ENCODE measurements around the gene RDH8.

Gene RDH8

DNA sequence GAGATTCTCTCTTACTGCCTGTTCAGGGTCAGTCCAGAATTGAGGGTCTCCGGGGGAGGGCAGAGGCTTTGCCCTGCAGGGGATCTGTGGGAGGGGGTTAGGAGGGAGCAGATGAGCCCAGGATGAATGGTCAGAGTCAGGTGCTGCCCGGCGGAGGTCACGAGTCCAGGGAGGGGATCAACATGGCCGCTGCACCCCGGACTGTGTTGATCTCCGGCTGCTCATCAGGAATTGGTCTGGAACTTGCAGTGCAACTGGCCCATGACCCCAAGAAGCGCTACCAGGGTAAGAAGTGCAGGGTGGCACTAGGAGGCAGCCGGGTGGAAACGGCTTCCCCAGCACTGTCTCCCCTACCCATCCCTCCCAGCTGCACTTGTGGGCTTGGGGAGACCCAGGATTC lies at the start of gene RDH8:
Gene RDH8 (plus strand): TSS at position 168 of the 400 bp plus-strand sequence. CDS start 15 bp downstream, at position 183.
- no peak for DNase-seq

GRCh38 chr19:9966024-9966423 lies 47.3 kb upstream of the RDH8 start:
- DNase-seq: no peak

- no peak for DNase-seq
Observed at GRCh38 chr19:9966448-9966847, 46.8 kb upstream of the RDH8 start.

DNA sequence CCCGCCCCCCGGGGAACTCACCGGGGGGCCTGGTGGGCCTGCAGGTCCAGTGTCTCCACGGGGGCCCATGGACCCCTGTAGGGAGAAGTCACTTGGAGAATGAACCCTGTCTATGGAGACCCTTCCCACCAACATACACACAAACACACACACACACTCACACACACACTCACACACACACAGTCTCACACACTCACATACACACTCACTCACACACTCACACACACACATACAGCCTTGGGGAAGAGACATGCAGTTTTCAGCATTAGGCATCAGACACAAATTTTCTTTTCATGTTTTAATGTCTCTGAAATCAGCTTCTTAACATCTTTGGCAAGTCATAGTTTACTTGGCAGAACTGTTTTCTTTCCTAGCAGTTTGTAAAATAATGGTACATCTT lies 46.0 kb upstream of the RDH8 start:
- no peak for DNase-seq

GRCh38 chr19:9968820-9969687 lies 44.2 kb upstream of the RDH8 start:
- DNase-seq: no peak

- DNase-seq: no peak
Observed at GRCh38 chr19:9969688-9969975, 43.7 kb upstream of the RDH8 start.

- DNase-seq: no peak
Observed at GRCh38 chr19:9970481-9970880, 42.8 kb upstream of the RDH8 start.

DNA sequence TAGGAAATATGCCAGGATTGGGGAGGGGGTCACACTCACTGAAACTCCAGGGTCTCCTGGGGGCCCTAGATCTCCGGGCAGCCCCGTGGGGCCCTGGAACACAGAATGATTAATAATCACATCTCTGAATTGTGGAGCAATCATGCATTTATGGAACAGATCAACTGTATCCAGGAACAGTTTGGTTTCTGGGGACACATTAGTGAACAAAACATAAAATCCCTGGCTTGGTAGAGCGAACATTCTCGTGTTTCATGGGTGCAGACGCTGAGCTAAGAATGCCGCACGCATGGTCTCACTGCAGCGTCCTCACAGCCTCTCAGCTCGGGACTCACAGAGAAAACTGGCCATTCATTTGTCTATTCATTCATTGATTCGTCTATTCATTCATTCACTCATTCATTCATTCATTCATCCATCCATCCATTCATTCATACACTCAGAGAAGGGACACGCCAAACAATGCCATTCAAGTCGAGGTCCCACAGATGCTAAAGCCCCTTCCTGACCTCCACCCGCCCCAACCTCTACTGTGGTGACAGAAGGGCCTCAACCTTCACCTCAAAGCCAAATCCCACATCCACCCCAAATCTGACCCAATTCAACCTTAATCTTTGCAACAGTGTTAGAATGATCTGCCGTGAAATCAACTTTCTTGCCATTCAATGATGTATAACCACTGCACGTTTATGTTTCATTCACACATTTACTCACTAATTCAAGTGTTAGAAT lies 42.0 kb upstream of the RDH8 start:
- no peak for DNase-seq

DNA sequence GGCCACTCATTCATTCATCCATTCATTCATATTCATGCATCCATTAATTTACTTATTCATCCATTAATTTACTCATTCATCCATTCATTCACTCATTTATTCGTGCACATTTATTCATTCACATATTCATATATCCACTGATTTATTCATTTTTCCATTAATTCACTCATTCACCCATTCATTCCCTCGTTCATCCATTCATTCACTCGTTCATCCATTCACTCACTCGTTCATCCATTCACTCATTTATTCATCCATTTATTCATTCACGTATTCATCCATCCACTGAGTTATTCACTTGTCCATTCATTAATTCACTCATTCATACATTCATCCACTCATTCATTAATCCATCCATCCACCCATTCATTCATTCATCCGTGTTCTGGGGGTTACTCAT lies 41.2 kb upstream of the RDH8 start:
- DNase-seq: no peak

- no peak for DNase-seq
Observed at GRCh38 chr19:9981406-9982260, 31.6 kb upstream of the RDH8 start.

GRCh38 chr19:9986787-9987281 lies 26.4 kb upstream of the RDH8 start:
- DNase-seq: no peak

DNA sequence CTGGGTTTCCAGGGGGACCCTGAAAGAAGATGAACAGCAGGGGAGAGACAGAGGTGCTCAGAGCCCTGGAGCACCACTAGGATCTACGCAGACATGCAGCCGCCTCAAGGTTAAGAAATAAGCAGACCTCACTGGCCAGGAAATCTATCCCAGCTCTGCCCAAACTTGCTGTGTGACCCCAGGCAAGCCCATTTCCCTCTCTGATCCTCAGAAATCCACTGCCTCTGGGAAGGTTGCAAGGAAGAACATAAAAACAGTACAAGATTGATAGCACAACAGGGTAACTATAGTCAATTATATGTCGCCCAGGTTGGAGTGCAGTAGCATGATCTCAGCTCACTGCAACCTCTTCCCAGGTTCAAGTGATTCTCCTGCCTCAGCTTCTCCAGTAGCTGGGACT lies 23.8 kb upstream of the RDH8 start:
- DNase-seq: no peak

DNA sequence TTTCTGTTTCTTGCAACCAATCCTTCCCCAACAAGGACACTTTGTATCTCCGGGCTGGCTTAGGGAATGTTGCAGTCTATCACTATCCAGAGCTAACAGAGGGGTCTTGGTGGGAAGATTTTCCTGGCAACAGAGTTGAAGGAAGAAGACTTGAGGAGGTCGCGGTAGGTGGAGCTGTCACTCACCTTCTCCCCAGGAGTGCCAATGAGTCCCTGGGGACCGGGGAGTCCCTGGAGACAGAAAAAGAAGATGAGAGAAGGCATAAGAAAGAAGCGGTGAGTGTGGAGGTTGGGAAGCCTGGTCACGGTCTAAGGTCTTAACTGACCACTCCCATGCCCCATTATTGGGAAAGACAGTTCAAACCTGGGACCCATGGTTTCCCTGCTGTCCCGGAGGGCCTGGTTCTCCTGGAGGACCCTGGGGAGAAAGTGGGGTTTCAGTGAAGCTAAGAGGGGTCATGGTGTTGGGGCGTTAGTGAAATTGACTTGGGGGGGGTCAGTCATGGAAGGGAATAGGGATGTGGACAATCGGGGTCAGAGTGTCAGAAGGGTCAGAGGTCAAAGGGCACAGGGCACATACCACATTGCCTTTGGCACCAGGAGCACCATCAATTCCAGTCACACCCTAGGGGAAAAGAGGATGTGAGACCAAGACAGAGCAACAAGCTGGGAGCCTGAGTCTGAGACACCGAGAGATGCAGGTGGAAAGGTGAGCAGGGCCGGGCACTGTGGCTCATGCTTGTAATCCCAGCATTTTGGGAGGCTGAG lies 21.7 kb upstream of the RDH8 start:
- DNase-seq: no peak

GRCh38 chr19:9995084-9995483 lies 18.2 kb upstream of the RDH8 start:
- DNase-seq: no peak

DNA sequence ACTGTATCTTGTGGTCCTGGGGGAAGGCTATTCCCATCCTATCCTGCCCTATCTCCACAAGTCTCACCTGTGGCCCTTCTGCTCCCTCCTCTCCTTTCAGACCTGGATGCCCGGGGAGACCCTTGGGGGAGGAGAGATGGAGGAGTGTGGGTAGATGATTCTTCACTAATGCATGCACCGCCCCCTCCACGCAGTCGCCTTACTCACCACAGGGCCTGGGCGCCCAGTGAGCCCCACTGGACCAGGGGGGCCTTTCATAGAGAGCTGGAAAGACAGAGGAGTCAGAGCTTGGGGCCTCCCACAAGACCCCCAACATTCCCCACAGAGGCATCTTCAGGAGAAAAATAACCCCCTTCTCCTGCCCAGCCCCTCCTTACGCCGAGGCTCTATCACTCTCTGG lies 17.3 kb upstream of the RDH8 start:
- no peak for DNase-seq

DNA sequence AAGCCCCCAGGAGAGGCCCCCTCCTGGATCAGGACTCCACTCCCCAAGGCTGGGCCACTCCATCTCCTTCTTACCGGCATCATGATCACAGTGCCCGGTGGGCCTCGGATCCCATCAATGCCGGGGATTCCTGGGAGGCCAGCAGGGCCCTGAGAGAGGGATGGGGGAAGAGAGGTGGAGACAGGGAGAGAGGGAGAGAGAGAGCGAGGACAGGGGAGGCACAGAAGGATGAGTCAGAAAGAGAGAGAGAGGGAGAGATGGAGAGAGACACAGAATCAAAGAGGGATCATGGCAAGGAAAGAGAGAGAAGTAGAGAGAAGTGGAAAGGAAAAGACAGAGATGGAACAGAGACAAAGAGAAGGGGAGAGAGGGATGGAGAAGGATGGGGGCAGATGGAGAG lies 16.7 kb upstream of the RDH8 start:
- DNase-seq: no peak

GRCh38 chr19:10000171-10000826 lies 13.0 kb upstream of the RDH8 start:
- DNase-seq: peak; percentile 40

DNA sequence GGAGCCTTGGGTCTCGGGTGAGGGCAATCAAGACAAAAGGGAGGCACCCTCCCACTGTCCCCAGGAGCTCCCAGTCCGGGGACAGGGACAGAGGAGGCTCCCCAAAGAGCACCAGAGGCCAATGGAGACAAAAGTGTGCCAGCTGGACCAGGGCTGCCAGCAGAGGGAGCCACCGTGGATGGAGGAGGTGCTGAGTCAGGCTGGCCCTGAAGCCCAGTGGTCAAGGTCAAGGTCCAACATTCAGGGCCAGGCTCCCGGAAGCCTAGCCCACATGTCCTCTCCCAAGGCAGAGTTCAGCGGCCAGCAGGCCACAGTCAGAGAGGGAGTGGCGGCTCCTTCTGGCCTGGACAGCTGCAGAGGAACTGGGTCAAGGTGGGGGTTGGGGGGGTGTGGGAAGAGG lies 11.4 kb upstream of the RDH8 start:
- DNase-seq: no peak

DNA sequence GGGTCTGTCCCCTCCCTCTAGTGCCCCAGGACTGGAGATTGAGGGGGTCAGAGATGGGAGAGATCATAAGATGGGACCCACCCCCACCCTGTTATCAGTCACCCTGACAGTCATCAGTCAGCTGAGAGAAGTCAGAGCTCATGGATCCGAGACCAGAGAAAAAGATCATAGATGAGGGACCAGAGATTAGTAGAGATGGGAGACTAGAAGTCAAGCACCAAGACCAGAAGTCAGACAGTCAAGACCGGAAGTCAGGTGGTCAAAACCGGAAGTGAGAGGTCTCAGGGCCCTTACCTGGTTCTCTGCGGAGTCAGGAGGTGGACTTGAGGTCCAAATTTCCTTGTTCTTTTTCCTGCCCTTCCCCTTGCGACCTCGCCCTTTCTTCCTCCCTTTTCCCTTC lies 10.0 kb upstream of the RDH8 start:
- no peak for DNase-seq

DNA sequence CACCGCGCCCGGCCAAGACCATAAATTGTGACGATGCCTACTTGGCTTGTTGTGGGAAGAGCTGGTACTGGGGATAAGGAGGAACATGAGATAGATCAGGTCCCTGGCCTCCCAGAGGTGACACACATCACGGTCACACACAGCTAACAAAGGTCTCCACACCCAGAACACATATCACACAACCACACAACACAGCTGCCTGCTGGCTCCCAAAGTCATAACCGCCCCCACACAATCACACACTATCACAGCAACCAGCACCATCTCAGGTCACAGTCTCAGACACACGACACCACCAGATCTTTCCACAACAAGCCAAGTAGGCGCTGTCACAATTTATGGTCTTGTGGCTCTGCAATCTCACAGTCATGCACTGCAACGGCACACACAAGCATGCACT lies 8.7 kb upstream of the RDH8 start:
- DNase-seq: no peak

- DNase-seq: no peak
Observed at GRCh38 chr19:10005632-10006334, 7.5 kb upstream of the RDH8 start.

- no peak for DNase-seq
Observed at GRCh38 chr19:10006335-10006708, 7.0 kb upstream of the RDH8 start.
